Stimulated activated naive CD8-positive, alpha-beta T cell treated with anti-CD3 and anti-CD28 coated beads, Interleukin-15, Interleukin-2, amounts not matched to agents 100 ng/mL and 50 ng/mL, for 24 hours (primary cell): ENCODE measurements around the gene RETREG1.

Experiments
- H3K27ac Mint-ChIP-seq: one replicate; pipeline ENCODE4 v1.8.0; 2021; ENCODE audit warnings: mild to moderate bottlenecking, mixed read lengths
- H3K27me3 Mint-ChIP-seq: one replicate; pipeline ENCODE4 v1.8.0; 2021; ENCODE audit warnings: mixed read lengths
- H3K36me3 Mint-ChIP-seq: one replicate; pipeline ENCODE4 v1.8.0; 2021; ENCODE audit warnings: low read depth, mixed read lengths
- H3K4me1 Mint-ChIP-seq: one replicate; pipeline ENCODE4 v1.8.0; 2021; ENCODE audit warnings: low read depth, mixed read lengths
- H3K4me3 Mint-ChIP-seq: one replicate; pipeline ENCODE4 v1.8.0; 2021; ENCODE audit warnings: mild to moderate bottlenecking, mixed read lengths
- H3K9me3 Mint-ChIP-seq: one replicate; pipeline ENCODE4 v1.8.0; 2021; ENCODE audit warnings: mixed read lengths

Gene RETREG1

DNA sequence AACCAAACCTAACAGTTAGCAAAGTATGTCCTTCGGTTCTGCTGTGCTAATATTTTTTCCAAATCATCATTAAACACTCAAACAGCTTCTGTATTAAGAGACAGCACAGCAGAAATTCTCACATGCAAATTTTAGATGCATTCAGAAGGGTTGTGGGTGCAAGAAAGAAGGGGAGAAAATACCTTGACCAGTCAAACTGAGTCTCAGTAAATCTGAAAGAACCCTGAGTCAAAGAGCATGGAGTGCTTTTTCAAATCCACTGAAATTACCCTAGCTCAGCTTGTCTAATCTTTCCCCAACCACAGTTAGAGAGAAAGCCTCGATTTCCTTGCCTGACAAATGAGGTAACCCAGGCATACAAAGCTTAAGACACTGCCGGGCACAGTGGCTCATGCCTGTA is 55.1 kb downstream of the RETREG1 start:
- Mint-ChIP-seq H3K4me1 (peaks cover 39% of the 10 kb centered on the region), H3K4me3 (no peak overlapping the region), H3K27me3 (no peaks in the 10 kb centered on the region), H3K27ac (no peak overlapping the region), H3K9me3 (no peaks in the 10 kb centered on the region), H3K36me3 (peaks cover 14% of the 10 kb centered on the region)

DNA sequence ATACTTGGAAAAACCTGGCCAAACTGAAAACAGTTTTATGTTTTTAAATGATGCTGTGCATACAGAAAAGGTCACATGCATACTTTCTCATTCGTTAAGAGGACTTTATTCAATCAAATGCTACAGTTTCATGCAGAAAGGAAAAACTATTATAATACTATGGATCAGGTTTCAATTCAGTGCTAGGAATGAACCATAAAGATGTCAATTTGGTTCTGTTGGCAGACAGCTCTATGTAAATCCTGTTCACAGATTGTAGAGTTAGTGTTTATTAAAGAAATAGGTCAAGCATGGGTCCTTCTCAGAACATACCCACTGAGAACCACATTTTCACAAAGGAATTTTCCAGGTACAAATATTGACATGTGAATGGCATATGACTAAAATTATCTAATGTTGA is 57.1 kb downstream of the RETREG1 start:
- Mint-ChIP-seq H3K27ac (no peak overlapping the region), H3K4me3 (no peak overlapping the region), H3K4me1 (peaks cover 44% of the 10 kb centered on the region), H3K36me3 (peaks cover 9% of the 10 kb centered on the region), H3K9me3 (no peaks in the 10 kb centered on the region), H3K27me3 (no peaks in the 10 kb centered on the region)

DNA sequence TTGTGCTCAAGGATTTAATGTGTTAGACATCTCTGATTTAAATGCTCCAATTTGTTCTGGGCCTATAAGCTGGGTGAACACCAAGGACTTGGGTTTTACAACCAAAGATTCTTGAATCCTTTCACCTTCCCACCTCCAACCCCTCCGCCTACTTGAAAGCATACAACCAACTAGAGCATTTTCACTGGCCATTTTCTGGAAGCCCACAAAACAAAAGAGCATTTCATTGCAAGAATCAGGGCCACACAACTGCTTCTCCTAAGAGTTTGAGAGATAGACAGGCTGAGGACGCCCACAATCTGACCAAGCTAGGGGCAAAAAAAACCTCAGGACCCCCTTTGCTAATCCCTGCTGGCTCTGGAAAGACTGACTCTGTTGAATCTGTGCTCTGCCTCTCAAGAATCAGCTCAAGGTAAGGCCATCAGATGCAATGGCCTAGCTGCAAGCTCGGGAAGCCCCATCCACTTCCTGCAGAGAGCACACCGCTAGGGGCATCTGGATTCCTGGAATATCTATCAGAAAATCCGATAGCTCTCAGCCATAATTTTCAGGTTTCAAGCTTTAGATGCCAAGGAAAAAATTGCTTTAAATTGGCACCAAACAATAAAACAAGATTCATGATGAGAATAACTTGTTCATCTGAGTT is 57.7 kb downstream of the RETREG1 start:
- peaks cover 9% of the 10 kb centered on the region for H3K36me3 Mint-ChIP-seq
- no peaks in the 10 kb centered on the region for H3K27me3 Mint-ChIP-seq

DNA sequence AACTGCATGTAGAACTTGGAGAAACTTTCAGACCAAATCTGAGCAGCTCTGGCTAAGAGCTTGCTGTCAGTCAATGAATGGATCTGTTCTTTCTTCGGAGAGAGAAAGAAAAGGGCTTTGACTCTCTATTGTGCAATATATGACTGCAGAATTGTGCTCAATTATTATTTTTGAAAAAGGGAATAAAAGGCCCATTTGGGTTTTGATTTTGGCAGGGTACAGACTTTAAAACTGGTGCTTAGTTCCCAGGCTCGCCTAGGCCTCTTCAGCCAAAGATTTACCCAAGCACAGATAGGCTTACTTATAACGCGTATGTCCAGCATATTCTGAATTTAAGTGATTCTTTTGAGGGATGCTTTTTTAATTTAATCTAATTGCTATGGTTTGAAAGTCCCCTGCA is 59.3 kb downstream of the RETREG1 start:
- H3K27me3 Mint-ChIP-seq: no peaks in the 10 kb centered on the region
- H3K4me1 Mint-ChIP-seq: peaks cover 47% of the 10 kb centered on the region
- no peaks in the 10 kb centered on the region for H3K9me3 Mint-ChIP-seq
- peaks cover 6% of the 10 kb centered on the region for H3K36me3 Mint-ChIP-seq
- H3K27ac Mint-ChIP-seq: no peak overlapping the region
- no peak overlapping the region for H3K4me3 Mint-ChIP-seq

More for the DNA sequence above, 57.7 kb downstream of the RETREG1 start:
- Mint-ChIP-seq H3K4me3 (no peak overlapping the region), H3K27ac (no peak overlapping the region), H3K9me3 (no peaks in the 10 kb centered on the region), H3K4me1 (peaks cover 44% of the 10 kb centered on the region)

DNA sequence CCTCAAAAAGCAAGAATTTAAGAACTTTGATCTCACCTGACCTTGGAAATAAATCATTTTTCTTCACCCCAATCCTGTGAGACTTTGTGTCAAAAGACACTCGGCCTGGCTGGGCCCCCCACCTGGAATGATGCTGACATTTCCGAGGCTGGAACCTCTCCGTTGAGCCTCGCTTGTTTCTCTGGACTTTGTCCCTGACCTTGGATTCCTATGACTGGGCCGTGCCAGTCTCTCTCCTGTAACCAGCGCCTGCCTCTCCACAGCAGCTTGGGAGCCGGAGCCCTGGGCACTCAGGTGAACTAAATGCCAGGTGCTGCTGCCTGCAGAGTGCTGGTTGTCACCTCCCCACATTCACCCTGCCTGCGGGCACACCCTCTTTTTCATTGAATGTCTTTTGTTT is 62.7 kb downstream of the RETREG1 start:
- peaks cover 5% of the 10 kb centered on the region for H3K36me3 Mint-ChIP-seq
- H3K27me3 Mint-ChIP-seq: no peaks in the 10 kb centered on the region
- no peaks in the 10 kb centered on the region for H3K9me3 Mint-ChIP-seq
- no peak overlapping the region for H3K27ac Mint-ChIP-seq
- H3K4me3 Mint-ChIP-seq: no peak overlapping the region
- H3K4me1 Mint-ChIP-seq: peaks cover 31% of the 10 kb centered on the region

DNA sequence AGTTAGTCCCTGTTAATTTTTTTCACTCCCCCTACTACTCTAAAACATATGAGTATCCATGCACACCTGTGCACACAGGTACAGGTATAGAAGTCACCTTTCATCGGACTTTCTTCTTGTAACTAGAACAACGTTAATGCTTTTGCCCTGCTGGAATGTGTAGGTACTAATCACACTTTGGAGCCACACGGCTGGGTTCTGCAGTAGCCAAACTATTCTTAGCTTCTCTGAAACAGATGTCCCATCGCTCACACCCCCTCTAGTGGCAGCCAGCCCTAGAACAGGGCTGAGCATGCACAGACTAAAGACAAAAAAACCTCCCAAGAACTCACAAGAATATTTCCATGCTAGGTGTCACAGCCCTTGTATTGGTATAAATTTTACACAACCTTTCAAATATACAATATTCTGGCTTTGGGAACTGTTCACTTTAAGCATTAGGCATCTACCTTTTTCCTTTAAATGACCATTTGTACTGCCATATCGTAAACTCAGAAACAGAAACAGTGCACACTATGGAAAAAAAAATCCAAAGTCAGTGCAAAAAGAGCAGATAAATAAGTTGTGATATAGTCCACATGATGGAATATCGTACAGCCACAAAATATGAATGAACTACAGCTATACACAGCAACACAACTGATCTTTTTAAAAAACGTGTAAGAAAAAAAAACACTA is 64.0 kb downstream of the RETREG1 start:
- Mint-ChIP-seq H3K27ac (no peak overlapping the region), H3K4me1 (peaks cover 21% of the 10 kb centered on the region)

DNA sequence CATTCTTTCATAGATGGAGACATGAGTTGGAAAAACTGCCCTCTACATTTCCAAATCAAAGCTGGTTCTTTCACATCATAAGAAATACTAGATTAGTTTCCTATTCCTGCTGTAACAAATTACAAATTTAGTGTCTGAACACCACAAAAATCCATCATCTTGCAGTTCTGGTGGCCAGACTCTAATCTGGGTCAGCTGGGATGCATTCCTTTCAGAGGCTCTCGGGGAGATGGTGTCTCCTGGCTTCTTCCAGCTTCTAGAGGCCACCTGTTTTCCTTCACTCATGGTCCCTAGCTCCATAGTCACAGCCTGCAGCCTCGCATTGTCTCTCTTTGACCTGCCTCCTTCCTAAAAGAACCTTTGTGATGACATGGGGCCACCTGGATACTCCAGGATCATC is 65.2 kb downstream of the RETREG1 start:
- Mint-ChIP-seq H3K36me3 (peaks cover 5% of the 10 kb centered on the region), H3K9me3 (no peaks in the 10 kb centered on the region), H3K4me1 (peaks cover 25% of the 10 kb centered on the region), H3K27me3 (no peaks in the 10 kb centered on the region), H3K4me3 (no peak overlapping the region), H3K27ac (peak overlapping the region; percentile 19)

More for the DNA sequence above, 64.0 kb downstream of the RETREG1 start:
- Mint-ChIP-seq H3K4me3 (no peak overlapping the region), H3K36me3 (no peaks in the 10 kb centered on the region), H3K9me3 (no peaks in the 10 kb centered on the region), H3K27me3 (no peaks in the 10 kb centered on the region)

DNA sequence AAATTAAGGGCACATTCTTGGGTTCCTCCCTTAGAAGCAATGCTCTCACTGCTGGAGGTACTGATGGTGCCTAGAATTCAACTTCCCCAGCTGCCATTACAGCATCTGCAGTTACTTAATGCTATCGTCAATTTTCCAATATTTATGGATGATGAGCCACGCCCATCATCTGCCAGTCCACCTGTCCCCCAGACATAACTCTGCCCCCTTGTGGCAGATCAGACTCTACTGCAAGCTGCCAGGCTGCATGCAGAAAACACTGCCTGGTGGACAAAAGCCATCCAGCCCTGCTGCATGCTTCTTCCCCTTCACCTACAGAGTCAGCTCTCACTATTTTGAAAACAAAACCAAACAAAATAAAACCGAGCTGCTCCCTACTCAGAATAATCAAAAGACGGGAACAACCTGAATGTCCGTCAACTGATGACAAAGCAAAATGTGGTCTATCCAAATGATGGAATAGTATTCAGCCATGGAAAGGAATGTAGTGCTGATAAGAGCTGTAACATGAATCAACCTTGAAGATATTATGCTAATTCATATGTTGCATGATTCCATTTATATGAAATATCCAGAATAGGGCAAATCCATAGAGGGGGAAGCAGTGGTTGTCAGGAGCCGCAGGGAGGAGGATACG is 66.4 kb downstream of the RETREG1 start:
- peaks cover 6% of the 10 kb centered on the region for H3K36me3 Mint-ChIP-seq
- H3K4me3 Mint-ChIP-seq: no peak overlapping the region
- no peaks in the 10 kb centered on the region for H3K27me3 Mint-ChIP-seq
- peaks cover 21% of the 10 kb centered on the region for H3K4me1 Mint-ChIP-seq
- H3K27ac Mint-ChIP-seq: no peak overlapping the region
- no peaks in the 10 kb centered on the region for H3K9me3 Mint-ChIP-seq

DNA sequence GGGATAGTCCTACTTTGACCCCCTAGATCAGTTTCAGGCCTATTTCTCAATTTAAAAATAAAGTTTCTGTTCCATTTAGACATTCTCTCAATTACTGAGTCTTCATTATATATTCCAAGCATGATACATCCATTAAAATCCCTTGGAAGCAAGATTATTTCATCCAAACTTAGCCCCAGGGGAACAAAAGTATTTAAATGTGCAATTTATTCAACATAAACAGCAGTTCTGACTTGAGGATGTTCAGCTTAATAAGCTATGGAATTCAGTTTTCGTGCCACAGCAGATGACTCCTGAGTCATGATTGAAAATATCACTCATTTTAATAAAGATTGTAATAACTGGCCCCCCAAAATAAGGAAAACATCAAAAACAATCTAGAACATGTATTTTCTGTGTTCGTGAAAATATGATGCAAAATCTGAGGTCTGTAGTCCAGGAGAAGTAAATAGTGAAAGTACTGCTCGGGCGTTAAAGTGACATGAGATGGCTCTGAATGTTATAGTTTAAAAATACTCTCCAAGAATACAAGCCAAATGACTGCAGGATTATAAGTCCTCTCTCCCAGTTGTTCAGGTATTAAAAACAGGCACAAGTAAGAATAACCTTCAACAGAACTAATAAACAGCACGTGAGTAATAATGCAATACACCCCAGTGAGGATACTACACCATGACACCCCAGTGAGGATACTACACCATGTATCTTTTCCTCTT is 67.1 kb downstream of the RETREG1 start:
- Mint-ChIP-seq H3K27ac (no peak overlapping the region), H3K4me3 (no peak overlapping the region), H3K36me3 (peaks cover 6% of the 10 kb centered on the region), H3K4me1 (peaks cover 23% of the 10 kb centered on the region), H3K27me3 (no peaks in the 10 kb centered on the region), H3K9me3 (no peaks in the 10 kb centered on the region)

DNA sequence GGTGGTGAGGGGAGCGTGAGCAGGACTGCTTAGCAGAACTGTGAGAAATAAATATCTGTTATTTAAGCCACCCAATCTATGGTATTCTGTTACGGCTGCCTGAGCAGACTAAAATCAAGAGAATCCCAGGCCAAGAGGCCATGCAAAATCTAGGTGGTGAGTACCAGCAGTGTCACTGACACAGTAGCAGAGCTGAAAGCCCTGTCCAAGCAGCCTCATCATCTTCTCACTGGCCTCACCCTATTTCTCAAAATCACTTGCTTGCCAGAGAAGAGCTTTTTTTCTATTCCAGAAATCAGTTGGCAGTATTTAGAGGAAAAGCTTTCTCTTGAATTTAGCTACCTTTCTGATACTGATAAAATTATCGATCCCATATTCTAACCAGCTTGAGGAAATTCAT is 68.0 kb downstream of the RETREG1 start:
- Mint-ChIP-seq H3K27ac (no peak overlapping the region), H3K4me3 (no peak overlapping the region), H3K9me3 (no peaks in the 10 kb centered on the region), H3K4me1 (peaks cover 27% of the 10 kb centered on the region), H3K36me3 (peaks cover 6% of the 10 kb centered on the region), H3K27me3 (no peaks in the 10 kb centered on the region)

DNA sequence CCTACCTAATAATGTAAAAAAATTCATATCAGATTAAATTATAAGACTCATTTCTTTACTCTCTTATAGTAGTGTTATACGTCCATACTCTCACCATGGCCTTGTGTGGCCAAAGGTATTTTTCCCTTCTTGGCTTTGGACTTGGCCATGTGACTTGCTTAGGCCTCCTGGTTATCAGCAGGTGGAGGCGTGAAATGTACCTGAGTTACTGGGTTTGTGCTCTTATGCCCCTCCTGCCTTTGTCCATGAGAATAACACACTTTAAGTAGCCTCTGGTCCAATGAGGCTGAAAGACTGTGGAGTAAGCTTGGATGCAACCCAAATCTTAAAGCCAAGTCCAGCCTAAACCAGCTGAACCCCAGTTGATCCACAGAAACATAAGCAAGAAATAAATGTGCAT is 68.7 kb downstream of the RETREG1 start:
- H3K27ac Mint-ChIP-seq: no peak overlapping the region
- peaks cover 6% of the 10 kb centered on the region for H3K36me3 Mint-ChIP-seq
- H3K9me3 Mint-ChIP-seq: no peaks in the 10 kb centered on the region
- no peak overlapping the region for H3K4me3 Mint-ChIP-seq
- H3K27me3 Mint-ChIP-seq: no peaks in the 10 kb centered on the region
- H3K4me1 Mint-ChIP-seq: peaks cover 29% of the 10 kb centered on the region

DNA sequence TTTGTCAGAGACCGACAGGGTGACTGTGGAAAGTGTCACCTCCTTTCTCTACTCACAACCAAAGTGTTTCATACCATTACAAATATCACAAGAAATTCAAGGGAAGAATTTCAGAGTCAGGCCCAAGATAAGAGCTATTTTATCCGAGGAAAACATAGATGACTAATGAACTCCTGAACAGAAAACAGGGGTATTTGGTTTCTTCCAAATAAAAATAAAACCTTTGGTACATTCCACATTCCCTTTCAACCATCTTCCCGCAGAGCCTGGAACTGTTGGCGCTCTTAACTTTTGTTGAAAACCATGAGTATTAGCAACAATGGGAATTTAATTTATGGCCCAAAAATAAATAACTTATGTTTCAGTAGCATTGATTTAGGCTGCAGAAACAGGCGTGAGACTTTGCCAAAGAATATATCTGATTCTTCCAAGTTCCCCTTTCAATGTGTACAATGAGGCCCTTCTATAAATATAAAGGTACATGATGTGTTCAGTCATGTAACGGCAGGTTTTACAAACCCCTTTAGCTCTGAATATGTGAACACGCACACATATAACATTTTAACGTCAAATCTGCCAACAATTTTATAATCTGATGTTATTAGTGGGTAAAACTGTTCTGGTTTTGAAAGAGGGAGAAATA is 69.5 kb downstream of the RETREG1 start:
- H3K36me3 Mint-ChIP-seq: peaks cover 6% of the 10 kb centered on the region
- H3K27me3 Mint-ChIP-seq: no peaks in the 10 kb centered on the region
- no peak overlapping the region for H3K27ac Mint-ChIP-seq
- no peaks in the 10 kb centered on the region for H3K9me3 Mint-ChIP-seq
- peaks cover 29% of the 10 kb centered on the region for H3K4me1 Mint-ChIP-seq
- no peak overlapping the region for H3K4me3 Mint-ChIP-seq

DNA sequence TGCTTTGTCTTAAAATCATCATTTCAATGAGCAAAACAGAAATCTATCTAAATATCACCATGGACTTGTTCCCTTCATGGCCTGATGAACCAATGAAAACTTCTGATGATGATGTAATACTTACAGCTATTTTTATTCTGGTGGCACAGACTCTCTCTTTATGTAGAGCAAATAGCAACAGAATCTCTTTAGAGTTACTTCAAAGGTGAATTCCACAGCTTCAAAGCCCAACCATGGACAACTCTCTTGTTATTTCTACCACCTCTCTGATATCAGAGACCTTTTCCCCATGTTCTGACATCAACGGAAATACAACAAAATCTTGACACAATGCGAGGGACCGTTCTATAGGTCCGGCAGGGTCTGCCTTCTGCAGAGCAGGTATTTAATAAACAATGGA is 70.1 kb downstream of the RETREG1 start:
- Mint-ChIP-seq H3K27ac (no peak overlapping the region), H3K36me3 (peaks cover 6% of the 10 kb centered on the region)

DNA sequence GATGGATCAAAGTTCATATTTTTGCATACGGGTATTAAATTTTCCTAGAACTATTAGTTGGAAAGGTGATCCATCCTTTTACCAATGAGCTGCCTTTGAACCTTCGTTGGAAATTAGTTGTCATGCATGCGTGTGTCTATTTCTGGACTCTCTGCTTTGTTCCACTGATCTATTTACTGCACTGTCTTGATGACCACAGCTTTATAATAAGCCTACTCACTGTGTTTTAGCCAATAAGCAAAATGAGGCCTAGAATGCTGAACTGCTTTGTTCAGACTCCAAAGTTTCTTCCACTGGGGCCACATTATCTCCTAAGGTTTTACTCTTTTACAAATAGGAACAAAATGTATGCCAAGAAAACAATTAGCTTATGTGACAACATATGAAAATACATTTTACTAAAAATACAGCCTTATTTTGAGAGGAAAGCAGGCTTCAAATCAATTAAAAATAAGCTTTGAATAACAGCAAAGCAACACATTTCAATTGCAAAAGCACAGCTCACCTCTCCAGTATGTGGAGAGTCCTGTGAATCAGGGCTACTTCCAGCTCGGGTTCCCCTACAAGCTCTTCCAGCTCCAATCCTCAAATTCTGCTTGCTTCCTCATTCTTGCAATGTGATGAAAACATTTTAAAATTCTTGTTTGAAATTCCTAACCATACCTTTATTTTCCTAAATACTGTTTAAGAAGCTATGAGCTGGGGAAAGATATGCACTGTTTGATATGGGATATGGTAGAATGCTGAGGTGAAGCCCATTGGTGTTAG is 72.0 kb downstream of the RETREG1 start:
- Mint-ChIP-seq H3K36me3 (peaks cover 6% of the 10 kb centered on the region), H3K9me3 (no peaks in the 10 kb centered on the region), H3K27ac (no peak overlapping the region), H3K4me3 (no peak overlapping the region), H3K27me3 (no peaks in the 10 kb centered on the region), H3K4me1 (peaks cover 43% of the 10 kb centered on the region)

More for the DNA sequence above, 70.1 kb downstream of the RETREG1 start:
- H3K4me1 Mint-ChIP-seq: peaks cover 35% of the 10 kb centered on the region
- H3K9me3 Mint-ChIP-seq: no peaks in the 10 kb centered on the region
- no peak overlapping the region for H3K4me3 Mint-ChIP-seq
- H3K27me3 Mint-ChIP-seq: no peaks in the 10 kb centered on the region
